Fibroblast of lung (primary cell): Measurements from ENCODE around the gene ZNF804B.

Experiments used
- CTCF ChIP-seq, 2 donors: IDR thresholded peaks in 1 of 2; conservative IDR thresholded peaks in 1 of 2; 1 replicate in 1 of 2; 2 replicates in 1 of 2; pipeline ENCODE4 v1.5.1; 2011 to 2012; ENCODE audit warnings: low read length in 2 of 2, control low read depth in 1 of 2, inconsistent platforms in 1 of 2, low read depth in 1 of 2, mild to moderate bottlenecking in 1 of 2
- EZH2 ChIP-seq: IDR thresholded peaks from 2 replicates; pipeline ENCODE4 v1.5.1; 2012; ENCODE audit warnings: low read length, control low read depth, mild to moderate bottlenecking; ENCODE audit errors: missing control alignments

GRCh38 chr7:89246196-89246595 is 486.7 kb downstream of the ZNF804B start:
- TF ChIP-seq CTCF (conservative IDR thresholded peaks at IDR 0.05 in 1 of 2, IDR thresholded peaks at IDR 0.05 in 1 of 2; ENCODE audit: low read depth in 1 of 2, low read length in 2 of 2) = no peak
- TF ChIP-seq EZH2 = no peak
